GM19193 (cell line): Measurements from ENCODE around the gene PATJ.
A peak's percentile ranks its signal among the peaks of the same experiment; 100 is the strongest.

Experiments used
- POLR2A ChIP-seq: IDR thresholded peaks from 4 replicates; pipeline ENCODE4 v1.6.1; 2011; ENCODE audit not compliant: insufficient read depth, insufficient read length; ENCODE audit errors: extremely low read depth

PATJ gene

GRCh38 chr1:61741711-61742619 is at the start of gene PATJ:
TSS of gene PATJ (plus strand) at chr1:61742480. CDS start at chr1:61762893, 20,413 bp downstream.
- peak; percentile 58 for TF ChIP-seq POLR2A

GRCh38 chr1:61699911-61700851 is 42.1 kb upstream of the PATJ start:
- no peak for TF ChIP-seq POLR2A

- no peak for TF ChIP-seq POLR2A
Observed at GRCh38 chr1:61708953-61709907, 33.0 kb upstream of the PATJ start.

- TF ChIP-seq POLR2A = no peak
Observed at GRCh38 chr1:61709908-61710289, 32.4 kb upstream of the PATJ start.

GRCh38 chr1:61711969-61712368 is 30.3 kb upstream of the PATJ start:
- TF ChIP-seq POLR2A = no peak

GRCh38 chr1:61724506-61724812 is 17.8 kb upstream of the PATJ start:
- TF ChIP-seq POLR2A = no peak

- TF ChIP-seq POLR2A = peak; percentile 99
Observed at GRCh38 chr1:61724813-61725694, 17.2 kb upstream of the PATJ start, which contains the start of gene TM2D1. TSS of gene TM2D1 (minus strand) at chr1:61725141. CDS start at chr1:61725120, 21 bp downstream.

- no peak for TF ChIP-seq POLR2A
Observed at GRCh38 chr1:61727544-61727943, 14.7 kb upstream of the PATJ start.

- TF ChIP-seq POLR2A = no peak
Observed at GRCh38 chr1:61732726-61733125, 9.6 kb upstream of the PATJ start.

GRCh38 chr1:61740751-61741700 is 1.3 kb upstream of the PATJ start:
- TF ChIP-seq POLR2A = no peak

- TF ChIP-seq POLR2A = no peak
Observed at GRCh38 chr1:61742620-61743430, 545 bp downstream of the PATJ start.

GRCh38 chr1:61743431-61743705 is 1.1 kb downstream of the PATJ start:
- TF ChIP-seq POLR2A = no peak
